DOHH2 (cell line): ENCODE data around the gene TMEM95.

Source experiments
- H3F3A ChIP-seq: fragments of 200-600 bp; sonication (generic), shearing (Covaris generic); 2 replicates; pipeline ENCODE4 v1.6.0; 2016; ENCODE audit warnings: antibody characterized with exemption, mild to moderate bottlenecking; ENCODE audit not compliant: control insufficient read depth, insufficient read depth
- H3K27ac ChIP-seq: fragments of 200-600 bp; sonication (generic); 2 replicates; pipeline ENCODE4 v1.5.1; 2014; ENCODE audit warnings: low read depth, mild to moderate bottlenecking, low read length, moderate library complexity
- H3K27me3 ChIP-seq: fragments of 200-600 bp; sonication (generic); 2 replicates; pipeline ENCODE4 v1.6.1; 2014; ENCODE audit warnings: mild to moderate bottlenecking, low read length, mixed read lengths; ENCODE audit not compliant: control insufficient read depth
- H3K36me3 ChIP-seq: fragments of 200-600 bp; sonication (generic); 2 replicates; pipeline ENCODE4 v1.6.1; 2014; ENCODE audit warnings: mild to moderate bottlenecking, low read length, moderate library complexity, mixed read lengths; ENCODE audit not compliant: control insufficient read depth
- H3K4me1 ChIP-seq: fragments of 200-600 bp; sonication (generic); 2 replicates; pipeline ENCODE4 v1.6.1; 2014; ENCODE audit warnings: mild to moderate bottlenecking, low read length, mixed read lengths; ENCODE audit not compliant: control insufficient read depth
- H3K4me2 ChIP-seq: fragments of 200-600 bp; sonication (generic); 2 replicates; pipeline ENCODE4 v1.6.0; 2014; ENCODE audit warnings: mild to moderate bottlenecking, low read length, moderate library complexity
- H3K4me3 ChIP-seq: fragments of 200-600 bp; sonication (generic); 2 replicates; pipeline ENCODE4 v1.5.1; 2014; ENCODE audit warnings: mild to moderate bottlenecking, low read length, mixed read lengths
- H3K79me2 ChIP-seq: fragments of 200-600 bp; sonication (generic); 2 replicates; pipeline ENCODE4 v1.6.1; 2014; ENCODE audit warnings: mild to moderate bottlenecking, low read length, mixed read lengths; ENCODE audit not compliant: control insufficient read depth
- H3K9me2 ChIP-seq: fragments of 200-600 bp; sonication (generic); replicated peaks from 2 replicates; pipeline ENCODE4 v1.6.1; 2014; ENCODE audit warnings: mild to moderate bottlenecking, low read length, mixed read lengths; ENCODE audit not compliant: control insufficient read depth
- H3K9me3 ChIP-seq: fragments of 200-600 bp; sonication (generic); 2 replicates; pipeline ENCODE4 v1.6.1; 2014; ENCODE audit warnings: antibody characterized with exemption, low read length, mixed read lengths; ENCODE audit not compliant: control insufficient read depth, insufficient read depth
- H4K20me1 ChIP-seq: fragments of 200-600 bp; sonication (generic); 2 replicates; pipeline ENCODE4 v1.6.0; 2014; ENCODE audit warnings: low read depth, mild to moderate bottlenecking, antibody characterized with exemption, low read length, moderate library complexity; ENCODE audit not compliant: control insufficient read depth, insufficient read depth
- EZH2phosphoT487 ChIP-seq: fragments of 200-600 bp; sonication (generic); IDR thresholded peaks from 2 replicates; pipeline ENCODE4 v1.6.1; 2017; ENCODE audit warnings: borderline replicate concordance, mild to moderate bottlenecking, antibody characterized with exemption, low read length, moderate library complexity, mixed read lengths
- TF ChIP-seq, protein P1 (sequence below): fragments of 200-600 bp; sonication (generic); IDR thresholded peaks from one replicate; pipeline ENCODE4 v1.5.1; 2014; ENCODE audit warnings: antibody characterized with exemption, mild to moderate bottlenecking, low read depth, low read length; ENCODE audit not compliant: poor library complexity, severe bottlenecking

Gene TMEM95

DNA sequence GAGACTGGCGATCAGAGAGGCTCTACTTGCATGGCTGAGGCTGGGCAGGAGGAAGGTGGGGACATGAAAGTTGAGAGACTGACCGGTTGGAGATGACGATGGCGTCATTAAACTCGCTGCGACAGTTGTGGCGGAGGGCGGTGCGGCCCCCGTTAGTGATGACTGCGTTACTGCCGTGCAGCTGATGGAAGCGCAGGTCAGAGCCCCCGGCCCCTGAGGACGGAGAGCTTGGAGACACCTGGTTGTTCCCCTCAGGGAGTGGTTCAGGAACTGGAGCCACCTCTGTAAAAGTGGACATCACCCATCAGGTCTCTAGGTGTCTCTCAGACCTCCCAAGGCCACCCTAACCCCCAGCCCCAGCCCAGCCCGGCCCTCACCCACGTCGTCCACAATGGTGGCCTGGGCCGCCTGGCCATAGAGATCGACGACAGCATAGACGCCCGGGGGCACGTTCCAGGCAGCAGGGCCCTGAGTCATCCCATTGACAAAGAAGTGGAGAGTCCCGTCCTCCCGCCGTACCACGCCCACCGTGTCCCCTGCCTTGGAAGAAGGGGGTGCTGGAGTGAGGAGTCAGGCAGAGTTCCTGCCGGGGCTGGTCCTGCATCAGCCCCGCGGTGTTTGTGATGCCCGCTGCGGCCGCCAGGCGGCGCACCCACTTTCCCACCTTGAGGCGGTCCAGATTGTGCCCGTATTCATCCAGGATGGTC lies 31.1 kb upstream of the TMEM95 start:
- Histone ChIP-seq H3K27ac (no peak overlapping the region), H3K27me3 (no peaks in the 10 kb centered on the region), H3K9me3 (no peaks in the 10 kb centered on the region), H3F3A (no peaks in the 10 kb centered on the region), H3K79me2 (peaks cover 40% of the 10 kb centered on the region), H3K4me3 (no peak overlapping the region), H4K20me1 (no peaks in the 10 kb centered on the region), H3K4me1 (peaks cover 16% of the 10 kb centered on the region), H3K36me3 (peaks cover 73% of the 10 kb centered on the region), H3K9me2 (no peaks in the 10 kb centered on the region), H3K4me2 (no peak overlapping the region)
- TF ChIP-seq, protein P1, sequence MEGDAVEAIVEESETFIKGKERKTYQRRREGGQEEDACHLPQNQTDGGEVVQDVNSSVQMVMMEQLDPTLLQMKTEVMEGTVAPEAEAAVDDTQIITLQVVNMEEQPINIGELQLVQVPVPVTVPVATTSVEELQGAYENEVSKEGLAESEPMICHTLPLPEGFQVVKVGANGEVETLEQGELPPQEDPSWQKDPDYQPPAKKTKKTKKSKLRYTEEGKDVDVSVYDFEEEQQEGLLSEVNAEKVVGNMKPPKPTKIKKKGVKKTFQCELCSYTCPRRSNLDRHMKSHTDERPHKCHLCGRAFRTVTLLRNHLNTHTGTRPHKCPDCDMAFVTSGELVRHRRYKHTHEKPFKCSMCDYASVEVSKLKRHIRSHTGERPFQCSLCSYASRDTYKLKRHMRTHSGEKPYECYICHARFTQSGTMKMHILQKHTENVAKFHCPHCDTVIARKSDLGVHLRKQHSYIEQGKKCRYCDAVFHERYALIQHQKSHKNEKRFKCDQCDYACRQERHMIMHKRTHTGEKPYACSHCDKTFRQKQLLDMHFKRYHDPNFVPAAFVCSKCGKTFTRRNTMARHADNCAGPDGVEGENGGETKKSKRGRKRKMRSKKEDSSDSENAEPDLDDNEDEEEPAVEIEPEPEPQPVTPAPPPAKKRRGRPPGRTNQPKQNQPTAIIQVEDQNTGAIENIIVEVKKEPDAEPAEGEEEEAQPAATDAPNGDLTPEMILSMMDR = peak; percentile 98
- TF ChIP-seq EZH2phosphoT487 = no peak

DNA sequence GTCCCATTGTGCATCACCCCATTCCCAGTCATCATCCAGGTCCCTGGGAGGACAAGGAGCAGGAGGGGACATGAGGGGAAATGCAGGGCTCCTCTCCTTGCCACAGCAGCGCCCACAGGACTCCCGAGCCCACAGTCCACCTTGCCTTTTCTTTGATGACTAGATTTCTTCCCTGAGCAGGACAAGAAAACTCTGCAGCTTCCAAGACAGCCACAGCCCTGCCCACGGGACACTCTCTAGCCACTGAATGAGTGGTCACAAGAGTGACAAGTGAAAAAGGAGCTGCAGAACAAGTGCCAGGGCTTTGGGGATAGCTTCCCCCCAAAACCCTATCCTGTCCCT lies 30.5 kb upstream of the TMEM95 start:
- Histone ChIP-seq H3K36me3 (peaks cover 72% of the 10 kb centered on the region), H3K9me3 (no peaks in the 10 kb centered on the region), H3K4me2 (no peak overlapping the region), H3K9me2 (no peaks in the 10 kb centered on the region), H4K20me1 (no peaks in the 10 kb centered on the region), H3K27me3 (no peaks in the 10 kb centered on the region), H3K27ac (no peak overlapping the region), H3K4me3 (no peak overlapping the region), H3K79me2 (peaks cover 41% of the 10 kb centered on the region), H3F3A (no peaks in the 10 kb centered on the region), H3K4me1 (peaks cover 16% of the 10 kb centered on the region)
- no peak for TF ChIP-seq EZH2phosphoT487
- TF ChIP-seq, protein P1 = peak; percentile 33

DNA sequence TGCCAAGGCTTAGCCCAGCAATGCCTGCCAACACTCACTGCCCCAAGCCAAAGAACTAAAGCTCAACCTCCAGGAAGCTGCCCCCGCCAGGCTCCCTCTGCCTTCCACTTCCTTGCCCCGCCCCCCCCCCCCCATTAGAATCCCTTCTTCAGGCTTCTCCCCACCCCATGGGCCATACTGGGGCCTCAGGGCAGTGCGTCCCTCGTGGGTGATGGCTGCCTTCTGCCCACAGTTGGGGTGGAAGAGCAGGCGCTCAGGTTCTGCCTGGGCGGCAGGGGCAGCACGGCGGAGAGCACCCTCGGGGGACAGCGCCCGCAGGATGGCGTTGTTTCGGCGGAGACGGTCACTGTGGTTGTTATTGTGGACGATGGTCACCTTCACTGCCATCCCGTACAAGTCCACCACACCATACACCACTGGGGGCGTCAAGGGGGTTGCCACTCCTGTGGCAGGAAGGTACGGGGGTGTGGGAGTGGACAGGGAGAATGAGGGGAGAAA lies 29.9 kb upstream of the TMEM95 start:
- Histone ChIP-seq H4K20me1 (no peaks in the 10 kb centered on the region), H3K9me3 (no peaks in the 10 kb centered on the region), H3F3A (peaks cover 4% of the 10 kb centered on the region), H3K27me3 (no peaks in the 10 kb centered on the region), H3K27ac (no peak overlapping the region), H3K79me2 (peaks cover 41% of the 10 kb centered on the region), H3K4me2 (no peak overlapping the region), H3K9me2 (no peaks in the 10 kb centered on the region), H3K4me3 (no peak overlapping the region), H3K36me3 (peaks cover 70% of the 10 kb centered on the region), H3K4me1 (peaks cover 20% of the 10 kb centered on the region)
- TF ChIP-seq, protein P1 = no peak
- TF ChIP-seq EZH2phosphoT487 = no peak
